Heart left ventricle (tissue), 13 donors: ENCODE results near the gene FAAP100.

Source experiments
- POLR2A ChIP-seq, 2 donors: fragments of 450-650 bp; IDR thresholded peaks; one replicate each; pipeline ENCODE4 v1.6.1; 2017; ENCODE audit warnings: antibody characterized with exemption in 2 of 2, mild to moderate bottlenecking in 2 of 2, moderate library complexity in 2 of 2
- TF ChIP-seq, protein P1 (sequence below), 12 donors: fragments of 200-600 bp; sonication (generic) in 4 of 12; IDR thresholded peaks; one replicate each; pipeline versions ENCODE4 v1.5.0 to v1.8.0; 2018 to 2022; ENCODE audit warnings: antibody characterized with exemption in 12 of 12, mild to moderate bottlenecking in 5 of 12
- donor health status: ischemic (EF 13 %, LVEDD 7.1; RV severe dilation, severe dysfunction).
- donor health status: DM: no; HTN: yes; CAD: no.
- donor health status: DM: no; HTN: no; CAD: no.
- donor health status: ischemic (EF 25% LVEDD 6.9; RV normal size, moderate dysfunction).
- donor health status: ischemic (EF 25% LVEDD 5.7; RV mildly dilated, moderate dysfunction).
- donor health status: ischemic (EF 35%, LVEDD 5.7; RV mildly dilated, moderate dysfunction).
- donor health status: nonischemic (EF 11% LVEDD 7.7; RV severe dilation, severe dysfunction).
- donor health status: DM: yes; HTN: yes; CAD: no.
- donor health status: PGD.
- donor health status: ischemic (EF 29% LVEDD 5.4; RV normal size, mild dysfunction).
- donor health status: nonischemic (EF 23%, LVEDD 6.1; RV moderate dilation, normal function).

DNA sequence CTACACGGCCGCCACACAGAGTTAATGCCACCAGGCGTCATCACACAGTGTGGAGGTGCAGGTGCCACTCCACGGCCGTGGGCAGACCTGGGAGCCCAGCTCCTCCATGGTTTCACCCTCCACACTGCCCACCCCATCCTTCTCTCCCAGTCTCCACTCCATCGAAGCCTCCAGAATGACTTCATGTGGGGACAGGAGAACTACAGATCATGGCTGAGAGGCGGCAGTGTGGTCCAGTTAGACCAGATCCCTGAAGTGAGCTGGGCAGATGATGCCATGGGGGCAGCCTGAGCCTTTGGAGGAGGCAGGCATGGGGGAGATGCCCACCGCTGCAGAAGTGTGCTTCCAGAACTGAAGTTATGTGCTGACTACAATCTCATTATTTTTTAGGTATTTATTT, 38.0 kb upstream of the FAAP100 start:
- TF ChIP-seq, protein P1, sequence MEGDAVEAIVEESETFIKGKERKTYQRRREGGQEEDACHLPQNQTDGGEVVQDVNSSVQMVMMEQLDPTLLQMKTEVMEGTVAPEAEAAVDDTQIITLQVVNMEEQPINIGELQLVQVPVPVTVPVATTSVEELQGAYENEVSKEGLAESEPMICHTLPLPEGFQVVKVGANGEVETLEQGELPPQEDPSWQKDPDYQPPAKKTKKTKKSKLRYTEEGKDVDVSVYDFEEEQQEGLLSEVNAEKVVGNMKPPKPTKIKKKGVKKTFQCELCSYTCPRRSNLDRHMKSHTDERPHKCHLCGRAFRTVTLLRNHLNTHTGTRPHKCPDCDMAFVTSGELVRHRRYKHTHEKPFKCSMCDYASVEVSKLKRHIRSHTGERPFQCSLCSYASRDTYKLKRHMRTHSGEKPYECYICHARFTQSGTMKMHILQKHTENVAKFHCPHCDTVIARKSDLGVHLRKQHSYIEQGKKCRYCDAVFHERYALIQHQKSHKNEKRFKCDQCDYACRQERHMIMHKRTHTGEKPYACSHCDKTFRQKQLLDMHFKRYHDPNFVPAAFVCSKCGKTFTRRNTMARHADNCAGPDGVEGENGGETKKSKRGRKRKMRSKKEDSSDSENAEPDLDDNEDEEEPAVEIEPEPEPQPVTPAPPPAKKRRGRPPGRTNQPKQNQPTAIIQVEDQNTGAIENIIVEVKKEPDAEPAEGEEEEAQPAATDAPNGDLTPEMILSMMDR (IDR thresholded peaks at IDR 0.05): no peak
- TF ChIP-seq POLR2A (IDR thresholded peaks at IDR 0.05): no peak
